Thyroid gland (tissue), 4 donors: ENCODE data around the gene EVA1B.

Source experiments
- CTCF ChIP-seq, 6 experiments: fragments of 200-600 bp in 3 of 6; fragments of 450-650 bp in 3 of 6; sonication (generic) in 3 of 6; IDR thresholded peaks; one replicate each; pipeline ENCODE4 v1.5.1; 2016 to 2019; ENCODE audit warnings: antibody characterized with exemption in 6 of 6, mild to moderate bottlenecking in 2 of 6, inconsistent platforms in 1 of 6, moderate library complexity in 1 of 6
- POLR2A ChIP-seq, 2 donors: fragments of 450-650 bp; IDR thresholded peaks; one replicate each; pipeline ENCODE4 v1.6.1; 2017; ENCODE audit warnings: antibody characterized with exemption in 2 of 2, mild to moderate bottlenecking in 2 of 2, moderate library complexity in 1 of 2

- TF ChIP-seq POLR2A (IDR thresholded peaks at IDR 0.05) (no peak), CTCF (IDR thresholded peaks at IDR 0.05) (no peak)
These were observed 22.9 kb downstream of the EVA1B start for GRCh38 chr1:36300526-36300925.
